IMR-90 (cell line): ENCODE measurements around the gene CABYR. TPM values are rescaled to one million over a fixed set of nuclear protein-coding genes. Genes with fewer than 3 reads are reported as not detected.

Experiments used
- ATAC-seq: fragments of 200-7000 bp; cut with Tn5 transposase; 2 replicates; pipeline ENCODE4 v1.9.1; 2020; ENCODE audit warnings: low read depth, mild to moderate bottlenecking, moderate library complexity
- BruUV-seq: library from RNA; stranded (reverse); fragments of 400-500 nt; replicated peaks from 2 replicates; lab custom pipeline; 2021; lab: Mats Ljungman, UMichigan
- CTCF ChIA-PET: fragments of 300-600 bp; formaldehyde crosslinking; extraction: SDS; loops from one replicate; lab custom pipeline; 2021; ENCODE audit warnings: antibody characterized with exemption; lab: Yijun Ruan, JAX
- POLR2A ChIA-PET: fragments of 300-600 bp; sonication (Branson Sonifier 250); formaldehyde crosslinking; loops from one replicate; lab custom pipeline; 2022; ENCODE audit warnings: antibody characterized with exemption; ENCODE audit not compliant: unreplicated experiment; lab: Charles Lee
- DNase-seq: peaks from one replicate; pipeline ENCODE4 v3.0.0; 2013
- H2AFZ ChIP-seq: replicated peaks from 2 replicates; pipeline ENCODE3; 2013; ENCODE audit warnings: low read length, mild to moderate bottlenecking; ENCODE audit not compliant: poor library complexity
- H2AK5ac ChIP-seq: 2 replicates; pipeline ENCODE4 v1.6.1; 2013; ENCODE audit warnings: low read depth, low read length, inconsistent platforms
- H2AK9ac ChIP-seq: replicated peaks from 2 replicates; pipeline ENCODE3; 2013; ENCODE audit warnings: mild to moderate bottlenecking, low read depth, low read length, moderate library complexity; ENCODE audit not compliant: poor library complexity
- H2BK120ac ChIP-seq: 2 replicates; pipeline ENCODE4 v1.6.1; 2013; ENCODE audit warnings: low read depth, low read length, inconsistent platforms
- H2BK15ac ChIP-seq: 3 replicates; pipeline ENCODE4 v1.6.1; 2013; ENCODE audit warnings: low read depth, low read length, inconsistent platforms
- H2BK20ac ChIP-seq: 2 replicates; pipeline ENCODE4 v1.6.1; 2013; ENCODE audit warnings: low read depth, mild to moderate bottlenecking, inconsistent platforms, low read length, moderate library complexity
- H2BK5ac ChIP-seq: 2 replicates; pipeline ENCODE4 v1.6.1; 2013; ENCODE audit warnings: mild to moderate bottlenecking, low read depth, low read length, inconsistent platforms; ENCODE audit not compliant: poor library complexity, severe bottlenecking
- H3K14ac ChIP-seq: replicated peaks from 2 replicates; pipeline ENCODE4 v1.6.1; 2013; ENCODE audit warnings: low read depth, low read length, inconsistent platforms
- H3K18ac ChIP-seq: 2 replicates; pipeline ENCODE4 v1.6.1; 2013; ENCODE audit warnings: low read depth, low read length, control low read depth
- H3K23ac ChIP-seq: 2 replicates; pipeline ENCODE4 v1.6.1; 2013; ENCODE audit warnings: low read depth, low read length, inconsistent platforms
- H3K27ac ChIP-seq: 2 replicates; pipeline ENCODE4 v1.5.1; 2013; ENCODE audit warnings: mild to moderate bottlenecking, control low read depth, low read length; ENCODE audit not compliant: insufficient read depth
- H3K27me3 ChIP-seq: 2 replicates; pipeline ENCODE4 v1.6.1; 2013; ENCODE audit warnings: low read length; ENCODE audit not compliant: control insufficient read depth, insufficient read depth
- H3K36me3 ChIP-seq: 2 replicates; pipeline ENCODE4 v1.6.1; 2013; ENCODE audit warnings: low read length, mixed read lengths; ENCODE audit not compliant: control insufficient read depth, insufficient read depth
- H3K4ac ChIP-seq: 2 replicates; pipeline ENCODE4 v1.6.1; 2013; ENCODE audit warnings: low read depth, low read length, inconsistent platforms
- H3K4me1 ChIP-seq: 2 replicates; pipeline ENCODE4 v1.6.1; 2013; ENCODE audit warnings: low read length, mixed read lengths; ENCODE audit not compliant: control insufficient read depth, insufficient read depth
- H3K4me2 ChIP-seq: 2 replicates; pipeline ENCODE4 v1.6.1; 2013; ENCODE audit warnings: low read depth, mild to moderate bottlenecking, control low read depth, low read length, moderate library complexity
- H3K4me3 ChIP-seq: 2 replicates; pipeline ENCODE4 v1.5.1; 2013; ENCODE audit warnings: low read depth, mild to moderate bottlenecking, control low read depth, low read length, moderate library complexity; ENCODE audit not compliant: insufficient read depth
- H3K56ac ChIP-seq: 2 replicates; pipeline ENCODE4 v1.6.1; 2013; ENCODE audit warnings: low read length, inconsistent platforms; ENCODE audit not compliant: insufficient read depth; ENCODE audit errors: extremely low read depth
- H3K79me1 ChIP-seq, 2 experiments: 2 replicates each; pipeline ENCODE4 v1.6.1; 2013; ENCODE audit warnings: low read length in 2 of 2, inconsistent platforms in 1 of 2, low read depth in 1 of 2
- H3K9ac ChIP-seq: 2 replicates; pipeline ENCODE4 v1.6.1; 2013; ENCODE audit warnings: low read depth, low read length, control low read depth
- H3K9me1 ChIP-seq: 2 replicates; pipeline ENCODE4 v1.6.1; 2013; ENCODE audit warnings: low read length, inconsistent platforms; ENCODE audit not compliant: insufficient read depth
- H3K9me3 ChIP-seq: 2 replicates; pipeline ENCODE4 v1.6.1; 2013; ENCODE audit warnings: low read length; ENCODE audit not compliant: control insufficient read depth, insufficient read depth
- H4K20me1 ChIP-seq: 2 replicates; pipeline ENCODE4 v1.6.1; 2013; ENCODE audit warnings: low read length, inconsistent platforms; ENCODE audit not compliant: insufficient read depth
- H4K5ac ChIP-seq: 2 replicates; pipeline ENCODE4 v1.6.1; 2013; ENCODE audit warnings: mild to moderate bottlenecking, low read depth, low read length, control low read depth
- H4K8ac ChIP-seq, 2 experiments: 2 replicates each; pipeline ENCODE4 v1.6.1; 2013; ENCODE audit warnings: low read depth in 2 of 2, low read length in 2 of 2, control low read depth in 1 of 2, inconsistent platforms in 1 of 2
- H4K91ac ChIP-seq: 2 replicates; pipeline ENCODE4 v1.6.1; 2013; ENCODE audit warnings: low read depth, low read length, inconsistent platforms; ENCODE audit not compliant: insufficient read depth
- BHLHE40 ChIP-seq: fragments of 150-350 bp; IDR thresholded peaks from 2 replicates; pipeline ENCODE4 v1.6.1; 2016; ENCODE audit warnings: mild to moderate bottlenecking, low read depth, low read length
- CEBPB ChIP-seq: IDR thresholded peaks from 2 replicates; pipeline ENCODE4 v1.6.1; 2012; ENCODE audit warnings: low read depth, low read length, improper control_type of control experiment
- CHD1 ChIP-seq: IDR thresholded peaks from 2 replicates; pipeline ENCODE4 v1.6.1; 2012; ENCODE audit warnings: low read depth, low read length, improper control_type of control experiment
- CTCF ChIP-seq: conservative IDR thresholded peaks from 2 replicates; pipeline ENCODE4 v1.5.1; 2012; ENCODE audit warnings: mild to moderate bottlenecking, low read depth, low read length, improper control_type of control experiment
- ELK1 ChIP-seq: fragments of 150-350 bp; IDR thresholded peaks from 2 replicates; pipeline ENCODE4 v1.6.1; 2016; ENCODE audit warnings: low read depth, mild to moderate bottlenecking, low read length, moderate library complexity, borderline replicate concordance
- FOS ChIP-seq: fragments of 150-350 bp; IDR thresholded peaks from 2 replicates; pipeline ENCODE4 v1.6.1; 2016; ENCODE audit warnings: low read depth, low read length
- MAFK ChIP-seq: IDR thresholded peaks from 2 replicates; pipeline ENCODE4 v1.6.1; 2012; ENCODE audit warnings: low read depth, low read length, improper control_type of control experiment
- MAZ ChIP-seq: IDR thresholded peaks from 2 replicates; pipeline ENCODE4 v1.6.1; 2012; ENCODE audit warnings: low read depth, mild to moderate bottlenecking, low read length, improper control_type of control experiment, moderate library complexity, borderline replicate concordance
- MXI1 ChIP-seq: IDR thresholded peaks from 2 replicates; pipeline ENCODE4 v1.6.1; 2012; ENCODE audit warnings: low read depth, mild to moderate bottlenecking, low read length, moderate library complexity, borderline replicate concordance
- NFE2L2 ChIP-seq: fragments of 150-350 bp; IDR thresholded peaks from 2 replicates; pipeline ENCODE4 v1.6.1; 2016; ENCODE audit warnings: low read depth, mild to moderate bottlenecking, low read length
- POLR2A ChIP-seq: IDR thresholded peaks from 2 replicates; pipeline ENCODE4 v1.6.1; 2012; ENCODE audit warnings: mild to moderate bottlenecking, low read depth, low read length
- RAD21 ChIP-seq: IDR thresholded peaks from 2 replicates; pipeline ENCODE4 v1.6.1; 2012; ENCODE audit warnings: low read length, improper control_type of control experiment
- RCOR1 ChIP-seq: IDR thresholded peaks from 2 replicates; pipeline ENCODE4 v1.6.1; 2012; ENCODE audit warnings: mild to moderate bottlenecking, low read length, improper control_type of control experiment; ENCODE audit not compliant: insufficient replicate concordance
- RFX5 ChIP-seq: IDR thresholded peaks from 2 replicates; pipeline ENCODE4 v1.8.0; 2012; ENCODE audit warnings: low read depth, mild to moderate bottlenecking, low read length, moderate library complexity
- SMC3 ChIP-seq: fragments of 150-350 bp; IDR thresholded peaks from 2 replicates; pipeline ENCODE4 v1.6.1; 2016; ENCODE audit warnings: low read depth, mild to moderate bottlenecking, antibody characterized with exemption, low read length, moderate library complexity
- USF2 ChIP-seq: fragments of 150-350 bp; IDR thresholded peaks from 2 replicates; pipeline ENCODE4 v1.6.1; 2017; ENCODE audit warnings: mild to moderate bottlenecking, antibody characterized with exemption, low read length, low read depth
- WGBS, 2 experiments: methylation state at CpG; one replicate each; pipeline versions ENCODE4 v1.1.5 to v1.1.7; 2013; ENCODE audit warnings: missing lambda C conversion rate in 2 of 2; ENCODE audit not compliant: insufficient read length in 1 of 2; ENCODE audit errors: extremely low coverage in 2 of 2; 5-methylcytosine and 5-hydroxymethylcytosine counted together
- dilution Hi-C: fragments of 300-500 bp; cut with HindIII; formaldehyde crosslinking; loops from one replicate; pipeline ENCODE4 v1.14.3; 2018; ENCODE audit warnings: low sequenced_read_pairs; ENCODE audit not compliant: unreplicated experiment
- in situ Hi-C: fragments of 300-500 bp; cut with MboI; formaldehyde crosslinking; loops from 3 replicates; pipeline ENCODE4 v1.14.3; 2019; ENCODE audit warnings: low sequenced_read_pairs, inconsistent platforms, mixed read lengths
- intact Hi-C: fragments of 100-400 bp; cut with micrococcal nuclease; formaldehyde crosslinking; loops from 2 replicates; pipeline ENCODE4 v1.10.0; 2022
- polyA plus RNA-seq, 3 experiments: library from polyadenylated mRNA; depleted of rRNA; stranded (reverse); fragments of >200 nt; gene quantifications; 2 replicates each; pipeline ENCODE4 v1.2.3, GENCODE V29; 2012; ENCODE audit warnings: low replicate concordance in 1 of 3
- total RNA-seq: library from RNA; depleted of rRNA; stranded (reverse); fragments of >200 nt; gene quantifications from 2 replicates; pipeline ENCODE4 v1.2.3, GENCODE V29; 2012

Gene CABYR
- total and polyA plus RNA-seq, 2 of the 4 experiments (the other 2 are of a cell fraction): 4.1 to 6.2 TPM

DNA sequence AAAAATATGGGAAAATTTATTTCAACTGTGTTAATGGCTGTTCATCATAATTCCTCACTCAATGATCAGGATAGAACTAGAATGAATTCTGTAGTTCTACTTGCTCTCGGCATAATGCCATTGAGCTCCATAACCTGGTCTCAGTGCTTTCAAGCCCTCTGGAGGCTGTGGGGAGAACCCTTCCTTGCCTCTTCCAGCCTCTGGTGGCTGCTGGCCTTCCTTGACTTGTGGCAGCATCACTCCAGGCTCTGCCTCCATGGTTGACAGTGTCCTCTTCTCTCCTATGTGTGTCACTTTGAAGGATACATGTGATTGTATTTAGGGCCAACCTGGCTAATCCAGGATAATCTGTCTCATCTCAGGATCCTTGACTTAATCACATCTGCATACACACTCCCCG, 26.9 kb upstream of the CABYR start:
- ATAC-seq (no peak), DNase-seq (no peak)
- no TSS peak for BruUV-seq
- intact Hi-C loops: no loop called here
- no peak overlapping the region for H2BK20ac ChIP-seq
- no peak overlapping the region for H2AFZ ChIP-seq
- no peak overlapping the region for H2BK15ac ChIP-seq
- no peak overlapping the region for H2BK5ac ChIP-seq
- H3K14ac ChIP-seq: no peak overlapping the region; the same call in 1 of the 2 replicates
- POLR2A ChIA-PET: no interaction called here
- TF ChIP-seq USF2 (no peak), MXI1 (no peak), CHD1 (no peak), NFE2L2 (no peak), MAFK (no peak), POLR2A (no peak), MAZ (no peak), RFX5 (no peak), CTCF (no peak), ELK1 (no peak), RCOR1 (no peak), CEBPB (no peak), RAD21 (no peak), SMC3 (no peak), BHLHE40 (no peak), FOS (no peak)
- no peak overlapping the region for H2AK5ac ChIP-seq
- peaks cover 7% of the 10 kb centered on the region for H3K9me1 ChIP-seq
- H3K27me3 ChIP-seq: no peaks in the 10 kb centered on the region
- peaks cover 0 to 5% of the 10 kb centered on the region in 2 experiments; a peak in 2 of 4 replicates for H3K79me1 ChIP-seq
- no peak overlapping the region for H3K4me3 ChIP-seq
- no peaks in the 10 kb centered on the region; the same call in 1 of the 2 replicates for H4K20me1 ChIP-seq
- no peak overlapping the region for H3K4me2 ChIP-seq
- H3K23ac ChIP-seq: no peak overlapping the region
- H2BK120ac ChIP-seq: no peak overlapping the region
- H3K4ac ChIP-seq: no peak overlapping the region
- no peaks in the 10 kb centered on the region for H3K9me3 ChIP-seq
- CTCF ChIA-PET: interaction anchor here (0.7 kb wide), 1 partner anchor 291 kb away, joined by 3 read pairs; no protein-coding TSS in a partner anchor
- no peak overlapping the region for H4K5ac ChIP-seq
- no peak overlapping the region for H4K8ac ChIP-seq
- peaks cover 14% of the 10 kb centered on the region for H3K36me3 ChIP-seq
- no peak overlapping the region for H3K9ac ChIP-seq
- in situ Hi-C loops: loop anchor here (10.0 kb wide), 1 partner anchor 487 kb away; no protein-coding TSS in a partner anchor
- no peak overlapping the region for H2AK9ac ChIP-seq
- dilution Hi-C loops: no loop called here
- H3K27ac ChIP-seq: no peak overlapping the region
- H4K91ac ChIP-seq: no peak overlapping the region
- 100% methylated on average over 1 of the region's 2 CpGs; no CpG with 5 or more reads in 1 of the 2 experiments for WGBS, 2 experiments
- no peak overlapping the region for H3K56ac ChIP-seq
- H3K4me1 ChIP-seq: peaks cover 10% of the 10 kb centered on the region
- H3K18ac ChIP-seq: no peak overlapping the region
